PC-3 (cell line): ENCODE measurements around the gene TOMM40L. TPM values are rescaled to one million over a fixed set of nuclear protein-coding genes. Genes with fewer than 3 reads are reported as not detected.

Source experiments
- ATAC-seq: fragments of 200-7000 bp; cut with Tn5 transposase; 2 replicates; pipeline ENCODE4 v1.9.1; 2020; ENCODE audit warnings: mild to moderate bottlenecking, moderate library complexity
- BruUV-seq: library from RNA; stranded (reverse); fragments of 400-500 nt; replicated peaks from 2 replicates; lab custom pipeline; 2021; lab: Mats Ljungman, UMichigan
- CTCF ChIA-PET: fragments of 300-600 bp; sonication (Branson Sonifier 250); formaldehyde crosslinking; loops from one replicate; lab custom pipeline; 2022; ENCODE audit warnings: antibody characterized with exemption; lab: Charles Lee
- POLR2A ChIA-PET: fragments of 300-600 bp; sonication (Branson Sonifier 250); formaldehyde crosslinking; loops from one replicate; lab custom pipeline; 2022; ENCODE audit warnings: antibody characterized with exemption; ENCODE audit not compliant: unreplicated experiment; lab: Charles Lee
- DNase-seq: peaks from one replicate; pipeline ENCODE4 v3.0.0-alpha.2; 2015
- H2AFZ ChIP-seq: fragments of 300-600 bp; sonication (generic); 2 replicates; pipeline ENCODE4 v1.6.0; 2016; ENCODE audit warnings: antibody characterized with exemption, low read length
- H3F3A ChIP-seq: fragments of 300-600 bp; sonication (generic); one replicate; pipeline ENCODE4 v1.6.0; 2017; ENCODE audit warnings: antibody characterized with exemption, low read length, control low read depth, mild to moderate bottlenecking; ENCODE audit not compliant: unreplicated experiment
- H3K27ac ChIP-seq: fragments of 300-600 bp; sonication (generic); 2 replicates; pipeline ENCODE4 v1.5.1; 2016; ENCODE audit warnings: mild to moderate bottlenecking, low read length
- H3K27me3 ChIP-seq: fragments of 300-600 bp; sonication (generic); 2 replicates; pipeline ENCODE4 v1.6.1; 2016; ENCODE audit warnings: low read length, mixed read lengths
- H3K36me3 ChIP-seq: fragments of 300-600 bp; sonication (generic); 2 replicates; pipeline ENCODE4 v1.6.1; 2016; ENCODE audit warnings: low read depth, mixed run types, low read length, mixed read lengths
- H3K4me1 ChIP-seq: fragments of 300-600 bp; sonication (generic); 2 replicates; pipeline ENCODE4 v1.5.1; 2016; ENCODE audit warnings: low read length; ENCODE audit not compliant: insufficient read depth
- H3K4me2 ChIP-seq: fragments of 300-600 bp; sonication (generic); 2 replicates; pipeline ENCODE4 v1.6.0; 2016; ENCODE audit warnings: low read length
- H3K4me3 ChIP-seq: fragments of 300-600 bp; sonication (generic); 2 replicates; pipeline ENCODE4 v1.5.1; 2016; ENCODE audit warnings: mild to moderate bottlenecking, low read length, mixed read lengths
- H3K79me2 ChIP-seq: fragments of 300-600 bp; sonication (generic); 2 replicates; pipeline ENCODE4 v1.6.1; 2017; ENCODE audit warnings: low read length, mixed read lengths
- H3K9ac ChIP-seq: fragments of 300-600 bp; sonication (generic); 2 replicates; pipeline ENCODE4 v1.6.0; 2016; ENCODE audit warnings: mild to moderate bottlenecking, low read length
- H3K9me2 ChIP-seq: fragments of 300-600 bp; sonication (generic); replicated peaks from 2 replicates; pipeline ENCODE4 v1.6.1; 2016; ENCODE audit warnings: mixed run types, low read length, mixed read lengths
- H3K9me3 ChIP-seq: fragments of 300-600 bp; sonication (generic); 2 replicates; pipeline ENCODE4 v1.6.1; 2016; ENCODE audit warnings: low read length, mixed read lengths
- H4K20me1 ChIP-seq: fragments of 300-600 bp; sonication (generic); 2 replicates; pipeline ENCODE4 v1.6.1; 2016; ENCODE audit warnings: low read length, mixed read lengths
- CTCF ChIP-seq: fragments of 300-600 bp; sonication (generic); conservative IDR thresholded peaks from 2 replicates; pipeline ENCODE4 v1.5.1; 2017; ENCODE audit warnings: antibody characterized with exemption, low read depth, mild to moderate bottlenecking, low read length
- EZH2 ChIP-seq: fragments of 300-600 bp; sonication (generic); IDR thresholded peaks from one replicate; pipeline ENCODE4 v1.6.1; 2017; ENCODE audit warnings: antibody characterized with exemption, mild to moderate bottlenecking, low read length; ENCODE audit not compliant: unreplicated experiment
- EZH2phosphoT487 ChIP-seq: fragments of 300-600 bp; sonication (generic); IDR thresholded peaks from 2 replicates; pipeline ENCODE4 v1.6.1; 2018; ENCODE audit warnings: mild to moderate bottlenecking, antibody characterized with exemption, low read length, borderline replicate concordance
- intact Hi-C: fragments of 100-400 bp; cut with micrococcal nuclease; formaldehyde crosslinking; loops from 2 replicates; pipeline ENCODE4 v1.9.0; 2023
- total RNA-seq: library from RNA; depleted of rRNA; stranded (reverse); fragments of >200 nt; gene quantifications from 2 replicates; pipeline ENCODE4 v1.2.3, GENCODE V29; 2014

TOMM40L gene
- total RNA-seq, 1 experiment from 2014 or later, result 23.2 TPM

- peaks cover 29% of the 10 kb centered on the region for H3K79me2 ChIP-seq
- H3K9me3 ChIP-seq, result no peaks in the 10 kb centered on the region
- TF ChIP-seq EZH2phosphoT487 (no peak), CTCF (no peak), EZH2 (no peak)
- no peak overlapping the region for H3K4me2 ChIP-seq
- peaks cover 48% of the 10 kb centered on the region for H3K36me3 ChIP-seq
- no peak for ATAC-seq
- no peak overlapping the region for H3K27ac ChIP-seq
- DNase-seq, result no peak
- no peaks in the 10 kb centered on the region for H4K20me1 ChIP-seq
- no peak overlapping the region for H3K4me3 ChIP-seq
- peaks cover 9% of the 10 kb centered on the region for H3K4me1 ChIP-seq
- H3K27me3 ChIP-seq, result no peaks in the 10 kb centered on the region
- no peaks in the 10 kb centered on the region for H3K9me2 ChIP-seq
- intact Hi-C loops, result loop anchor here (5.0 kb wide), 1 partner anchor 166 kb away; no protein-coding TSS in a partner anchor
- CTCF ChIA-PET, result interaction anchor here (0.8 kb wide), 1 partner anchor 19 kb away, joined by 3 read pairs; the partner anchor contains the start of gene TOMM40L
- no TSS peak for BruUV-seq
- no peak overlapping the region for H3K9ac ChIP-seq
- no peak overlapping the region for H2AFZ ChIP-seq
- peaks cover 3% of the 10 kb centered on the region for H3F3A ChIP-seq
- POLR2A ChIA-PET, result no interaction called here
Measured at GRCh38 chr1:161206411-161207140, 19.3 kb upstream of the TOMM40L start.

- Histone ChIP-seq H3K4me1 (peaks cover 7% of the 10 kb centered on the region; the same call in 1 of the 2 replicates), H2AFZ (no peak overlapping the region), H3F3A (peaks cover 3% of the 10 kb centered on the region), H3K4me3 (no peak overlapping the region), H3K27ac (no peak overlapping the region), H3K4me2 (no peak overlapping the region), H3K9ac (no peak overlapping the region), H4K20me1 (no peaks in the 10 kb centered on the region), H3K9me2 (no peaks in the 10 kb centered on the region), H3K9me3 (no peaks in the 10 kb centered on the region), H3K27me3 (no peaks in the 10 kb centered on the region), H3K79me2 (peaks cover 29% of the 10 kb centered on the region), H3K36me3 (peaks cover 54% of the 10 kb centered on the region)
- intact Hi-C loops, result loop anchor here (5.0 kb wide), 1 partner anchor 165 kb away; no protein-coding TSS in a partner anchor
- POLR2A ChIA-PET, result no interaction called here
- TF ChIP-seq CTCF (no peak), EZH2 (no peak), EZH2phosphoT487 (no peak)
- DNase-seq (no peak), ATAC-seq (no peak)
- CTCF ChIA-PET, result interaction anchor here (1.5 kb wide), 1 partner anchor 10 kb away, joined by 3 read pairs; no protein-coding TSS in a partner anchor
- no TSS peak for BruUV-seq
Measured at GRCh38 chr1:161207173-161207572, 18.7 kb upstream of the TOMM40L start.
